Trophoblast cell (in vitro differentiated cells and primary cell): ENCODE results near the gene SERPINB5.

Experiments
- DNase-seq, 2 donors: peaks; one replicate each; pipeline ENCODE4 v3.0.0-alpha.2; 2016
- H2AFZ ChIP-seq: 2 replicates; pipeline ENCODE4 v1.6.1; 2013; ENCODE audit warnings: low read length, moderate library complexity, mild to moderate bottlenecking; ENCODE audit not compliant: insufficient read depth, poor library complexity
- H2AK5ac ChIP-seq: 2 replicates; pipeline ENCODE4 v1.6.1; 2013; ENCODE audit warnings: mild to moderate bottlenecking, low read length
- H2BK120ac ChIP-seq: 2 replicates; pipeline ENCODE4 v1.6.1; 2013; ENCODE audit warnings: low read length, mild to moderate bottlenecking, moderate library complexity; ENCODE audit not compliant: insufficient read depth, poor library complexity
- H2BK12ac ChIP-seq: 2 replicates; pipeline ENCODE4 v1.6.1; 2013; ENCODE audit warnings: mild to moderate bottlenecking, low read length, moderate library complexity
- H2BK5ac ChIP-seq: 2 replicates; pipeline ENCODE4 v1.6.1; 2013; ENCODE audit warnings: low read length, low read depth, moderate library complexity, mild to moderate bottlenecking; ENCODE audit not compliant: poor library complexity
- H3K14ac ChIP-seq: 2 replicates; pipeline ENCODE4 v1.6.1; 2013; ENCODE audit warnings: mild to moderate bottlenecking, low read length
- H3K18ac ChIP-seq: 2 replicates; pipeline ENCODE4 v1.6.1; 2013; ENCODE audit warnings: mild to moderate bottlenecking, low read length
- H3K23ac ChIP-seq: 2 replicates; pipeline ENCODE4 v1.6.1; 2013; ENCODE audit warnings: low read length
- H3K27ac ChIP-seq: 2 replicates; pipeline ENCODE4 v1.5.1; 2013; ENCODE audit warnings: low read depth, mild to moderate bottlenecking, inconsistent platforms, low read length, moderate library complexity
- H3K27me3 ChIP-seq: 2 replicates; pipeline ENCODE4 v1.6.1; 2013; ENCODE audit warnings: inconsistent platforms, mild to moderate bottlenecking, low read length, moderate library complexity; ENCODE audit not compliant: insufficient read depth
- H3K36me3 ChIP-seq, 2 experiments: 1 replicate in 1 of 2; 2 replicates in 1 of 2; pipeline ENCODE4 v1.6.1; 2013; ENCODE audit warnings: low read length in 2 of 2, mild to moderate bottlenecking in 2 of 2, moderate library complexity in 1 of 2; ENCODE audit not compliant: insufficient read depth in 2 of 2, control insufficient read depth in 1 of 2
- H3K4ac ChIP-seq: 2 replicates; pipeline ENCODE4 v1.6.1; 2013; ENCODE audit warnings: low read depth, mild to moderate bottlenecking, low read length, moderate library complexity
- H3K4me1 ChIP-seq, 2 experiments: 1 replicate in 1 of 2; 2 replicates in 1 of 2; pipeline ENCODE4 v1.6.1; 2013; ENCODE audit warnings: low read length in 2 of 2, mild to moderate bottlenecking in 2 of 2, moderate library complexity in 1 of 2; ENCODE audit not compliant: insufficient read depth in 2 of 2, control insufficient read depth in 1 of 2
- H3K4me2 ChIP-seq: 2 replicates; pipeline ENCODE4 v1.6.1; 2013; ENCODE audit warnings: inconsistent platforms, mild to moderate bottlenecking, low read length, moderate library complexity
- H3K4me3 ChIP-seq: 2 replicates; pipeline ENCODE4 v1.5.1; 2013; ENCODE audit warnings: mild to moderate bottlenecking, low read depth, low read length, inconsistent platforms
- H3K79me1 ChIP-seq: one replicate; pipeline ENCODE4 v1.6.1; 2013; ENCODE audit warnings: low read length
- H3K79me2 ChIP-seq: 2 replicates; pipeline ENCODE4 v1.6.1; 2013; ENCODE audit warnings: low read length, mild to moderate bottlenecking; ENCODE audit not compliant: control insufficient read depth, insufficient read depth, poor library complexity
- H3K9ac ChIP-seq: 2 replicates; pipeline ENCODE4 v1.6.1; 2013; ENCODE audit warnings: mild to moderate bottlenecking, low read length
- H3K9me3 ChIP-seq: 2 replicates; pipeline ENCODE4 v1.6.1; 2013; ENCODE audit warnings: low read depth, mild to moderate bottlenecking, control low read depth, inconsistent platforms, low read length; ENCODE audit not compliant: insufficient read depth
- H4K12ac ChIP-seq: 2 replicates; pipeline ENCODE4 v1.6.1; 2013; ENCODE audit warnings: low read depth, mild to moderate bottlenecking, low read length, moderate library complexity
- H4K8ac ChIP-seq: 2 replicates; pipeline ENCODE4 v1.6.1; 2013; ENCODE audit warnings: low read depth, mild to moderate bottlenecking, low read length, moderate library complexity
- H4K91ac ChIP-seq: one replicate; pipeline ENCODE4 v1.6.1; 2013; ENCODE audit warnings: low read depth, mild to moderate bottlenecking, low read length, moderate library complexity
- WGBS: extraction: QIAGEN DNeasy Blood & Tissue Kit; methylation state at CpG from one replicate; pipeline ENCODE4 v1.1.7; 2013; ENCODE audit warnings: missing lambda C conversion rate; ENCODE audit not compliant: insufficient read length, insufficient coverage; ENCODE audit errors: extremely low coverage; 5-methylcytosine and 5-hydroxymethylcytosine counted together

SERPINB5 gene

DNA sequence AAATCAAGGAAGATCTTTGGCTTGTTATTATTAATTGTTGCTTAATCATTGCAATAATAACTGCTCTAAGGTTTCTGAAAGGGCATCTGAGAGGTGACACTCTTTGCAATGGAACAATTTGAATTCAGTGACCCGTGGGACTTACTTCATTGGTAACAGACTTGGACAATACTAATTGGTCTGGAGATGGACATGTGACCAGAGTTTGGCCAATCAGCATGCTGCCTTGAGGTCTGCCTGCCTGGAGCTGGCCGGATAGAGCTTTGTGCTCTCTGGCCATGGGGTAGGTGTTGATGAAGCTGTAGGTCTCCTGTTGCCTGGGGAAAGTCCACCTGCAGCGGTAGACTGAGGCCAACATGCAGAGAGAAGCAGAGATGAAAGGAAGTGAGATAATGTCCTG is 30.5 kb upstream of the SERPINB5 start:
- Histone ChIP-seq H2AFZ (no peak overlapping the region), H3K79me2 (no peaks in the 10 kb centered on the region), H3K18ac (no peak overlapping the region), H3K79me1 (no peaks in the 10 kb centered on the region), H4K91ac (no peak overlapping the region), H2BK5ac (no peak overlapping the region), H3K36me3 (no peaks in the 10 kb centered on the region), H2BK120ac (no peak overlapping the region), H3K14ac (no peak overlapping the region), H3K27ac (no peak overlapping the region), H3K9ac (no peak overlapping the region), H3K27me3 (no peaks in the 10 kb centered on the region), H3K9me3 (no peaks in the 10 kb centered on the region), H2AK5ac (no peak overlapping the region), H3K4me3 (no peak overlapping the region), H4K8ac (no peak overlapping the region), H4K12ac (no peak overlapping the region), H3K4ac (no peak overlapping the region), H3K23ac (no peak overlapping the region), H3K4me1 (peaks cover 0 to 2% of the 10 kb centered on the region in 2 experiments), H3K4me2 (no peak overlapping the region), H2BK12ac (no peak overlapping the region)
- WGBS = no CpG with 5 or more reads among the region's 3 CpGs
- DNase-seq = no peak

DNA sequence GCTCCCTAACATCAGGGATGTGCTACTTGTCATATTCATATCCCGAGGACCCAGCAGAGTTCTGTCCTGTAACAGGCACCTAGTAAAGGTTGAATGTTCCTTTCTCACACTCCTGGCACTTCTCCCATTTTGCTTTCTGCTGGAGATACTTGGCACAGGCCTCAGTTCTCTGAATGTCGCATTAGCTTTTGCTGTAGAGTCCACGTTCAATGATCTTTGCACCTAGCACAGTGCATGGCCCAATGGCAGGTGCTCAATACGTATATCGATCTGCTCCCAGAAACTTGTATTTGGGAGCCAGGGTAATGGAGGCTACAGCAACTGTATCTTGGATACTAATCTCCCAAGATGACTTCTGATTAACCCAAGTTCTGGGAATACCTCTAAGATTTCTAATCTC is 29.7 kb upstream of the SERPINB5 start:
- H3K79me1 ChIP-seq = no peaks in the 10 kb centered on the region
- H4K91ac ChIP-seq = no peak overlapping the region
- no peak overlapping the region for H3K4me3 ChIP-seq
- no peak overlapping the region for H4K8ac ChIP-seq
- no peaks in the 10 kb centered on the region for H3K9me3 ChIP-seq
- H2AFZ ChIP-seq = no peak overlapping the region
- H2BK120ac ChIP-seq = no peak overlapping the region
- no peaks in the 10 kb centered on the region for H3K79me2 ChIP-seq
- H3K14ac ChIP-seq = no peak overlapping the region
- no peak overlapping the region for H3K18ac ChIP-seq
- no peak for DNase-seq
- no peak overlapping the region for H3K9ac ChIP-seq
- H2BK12ac ChIP-seq = no peak overlapping the region
- H3K4me1 ChIP-seq = no peaks in the 10 kb centered on the region
- H4K12ac ChIP-seq = no peak overlapping the region
- no peak overlapping the region for H3K4me2 ChIP-seq
- no peak overlapping the region for H3K27ac ChIP-seq
- no peak overlapping the region for H3K4ac ChIP-seq
- no peaks in the 10 kb centered on the region for H3K36me3 ChIP-seq
- no CpG with 5 or more reads among the region's 5 CpGs for WGBS
- no peak overlapping the region for H3K23ac ChIP-seq
- no peak overlapping the region for H2AK5ac ChIP-seq
- no peak overlapping the region for H2BK5ac ChIP-seq
- no peaks in the 10 kb centered on the region for H3K27me3 ChIP-seq

DNA sequence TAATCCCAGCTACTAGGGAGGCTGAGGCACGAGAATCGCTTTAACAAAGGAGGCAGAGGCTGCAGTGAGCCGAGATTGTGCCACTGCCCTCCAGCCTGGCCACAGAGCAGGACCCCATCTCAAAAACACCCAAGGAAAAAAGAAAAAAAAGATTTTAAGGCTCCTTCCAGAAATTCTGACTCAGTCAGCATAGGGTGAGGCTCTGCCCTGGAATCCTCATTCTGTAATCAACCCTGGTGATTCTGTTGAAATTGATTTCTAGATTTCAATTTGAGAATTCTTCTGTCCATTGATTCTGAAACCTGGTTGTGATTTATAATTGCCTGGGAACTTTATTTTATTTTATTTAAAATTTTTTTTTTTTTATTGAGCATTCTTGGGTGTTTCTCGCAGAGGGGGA is 27.3 kb upstream of the SERPINB5 start:
- Histone ChIP-seq H3K9me3 (no peaks in the 10 kb centered on the region), H3K18ac (no peak overlapping the region), H3K79me1 (no peaks in the 10 kb centered on the region), H3K14ac (no peak overlapping the region), H3K36me3 (no peaks in the 10 kb centered on the region), H3K23ac (no peak overlapping the region), H2AFZ (no peak overlapping the region), H3K4ac (no peak overlapping the region), H3K27ac (no peak overlapping the region), H3K4me2 (no peak overlapping the region), H2BK12ac (no peak overlapping the region), H4K91ac (no peak overlapping the region), H3K4me3 (no peak overlapping the region), H3K27me3 (no peaks in the 10 kb centered on the region), H3K79me2 (no peaks in the 10 kb centered on the region), H2BK5ac (no peak overlapping the region), H2BK120ac (no peak overlapping the region), H4K12ac (no peak overlapping the region), H4K8ac (no peak overlapping the region), H2AK5ac (no peak overlapping the region), H3K4me1 (no peaks in the 10 kb centered on the region), H3K9ac (no peak overlapping the region)
- WGBS = no CpG with 5 or more reads among the region's 4 CpGs
- no peak for DNase-seq

DNA sequence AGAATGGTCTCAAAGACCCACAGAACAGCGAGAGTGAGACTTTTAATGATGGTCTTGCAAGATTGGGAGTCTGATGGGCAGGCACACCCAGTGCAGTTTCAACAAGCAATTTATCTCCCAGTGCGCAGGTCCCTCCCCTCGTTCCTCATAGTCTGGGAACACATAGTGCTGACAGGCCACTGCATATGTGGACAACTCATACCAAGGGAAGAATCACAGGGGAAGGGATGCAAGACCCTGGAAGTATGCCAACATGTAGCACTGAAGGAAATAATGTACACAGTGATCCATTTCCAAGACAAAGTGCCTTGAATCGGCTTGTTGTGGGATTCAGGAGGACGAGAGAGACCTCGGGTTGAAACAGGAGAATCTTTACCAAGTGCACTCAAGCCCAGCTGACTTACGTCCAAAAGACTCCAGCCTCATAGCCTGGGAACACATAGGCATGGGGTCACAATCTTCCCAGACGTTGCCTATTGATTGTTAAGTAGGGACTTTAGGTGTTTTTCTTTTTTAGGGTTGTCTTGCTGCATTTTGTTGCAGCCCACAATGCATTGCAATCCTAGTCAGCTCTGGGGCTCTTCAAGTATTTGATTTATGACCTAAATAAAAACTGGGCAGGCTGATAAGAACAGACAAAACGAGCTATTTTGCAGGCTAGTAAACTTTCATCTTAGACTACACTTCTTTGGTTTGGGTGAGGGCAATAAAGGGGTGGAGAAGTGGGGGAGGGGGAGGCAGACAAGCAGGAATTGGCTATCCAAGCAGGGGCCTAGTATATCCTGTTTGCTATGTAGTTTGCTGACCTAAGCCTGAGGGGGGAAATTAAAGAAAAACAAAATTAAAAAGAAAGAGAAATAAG is 24.7 kb upstream of the SERPINB5 start:
- H3K79me1 ChIP-seq = no peaks in the 10 kb centered on the region
- H3K9ac ChIP-seq = no peak overlapping the region
- no peak overlapping the region for H2AFZ ChIP-seq
- H2BK5ac ChIP-seq = no peak overlapping the region
- H4K8ac ChIP-seq = no peak overlapping the region
- H4K12ac ChIP-seq = no peak overlapping the region
- no peak overlapping the region for H2AK5ac ChIP-seq
- no CpG with 5 or more reads among the region's 9 CpGs for WGBS
- no peaks in the 10 kb centered on the region for H3K9me3 ChIP-seq
- no peak overlapping the region for H3K23ac ChIP-seq
- no peak overlapping the region for H3K18ac ChIP-seq
- no peak overlapping the region for H3K4ac ChIP-seq
- H3K36me3 ChIP-seq = no peaks in the 10 kb centered on the region
- H3K27ac ChIP-seq = no peak overlapping the region
- no peak overlapping the region for H2BK120ac ChIP-seq
- no peak overlapping the region for H2BK12ac ChIP-seq
- no peak overlapping the region for H4K91ac ChIP-seq
- H3K4me3 ChIP-seq = no peak overlapping the region
- H3K27me3 ChIP-seq = no peaks in the 10 kb centered on the region
- no peak for DNase-seq
- no peaks in the 10 kb centered on the region for H3K4me1 ChIP-seq
- no peaks in the 10 kb centered on the region for H3K79me2 ChIP-seq
- no peak overlapping the region for H3K4me2 ChIP-seq
- H3K14ac ChIP-seq = no peak overlapping the region
